SU-DHL-6 (cell line): Measurements from ENCODE around the gene STARD10.

ENCODE experiments used
- H2AFZ ChIP-seq: fragments of 200-600 bp; sonication (generic); 2 replicates; pipeline ENCODE4 v1.6.1; 2014; ENCODE audit warnings: low read depth, mild to moderate bottlenecking, moderate library complexity, mixed read lengths, antibody characterized with exemption, low read length; ENCODE audit not compliant: severe bottlenecking
- H3F3A ChIP-seq: fragments of 200-600 bp; shearing (Covaris generic); 2 replicates; pipeline ENCODE4 v1.6.0; 2016; ENCODE audit warnings: antibody characterized with exemption, mild to moderate bottlenecking; ENCODE audit not compliant: insufficient read depth
- H3K27ac ChIP-seq: fragments of 200-600 bp; sonication (generic); 2 replicates; pipeline ENCODE4 v1.5.1; 2016; ENCODE audit warnings: low read depth, mild to moderate bottlenecking, low read length, moderate library complexity, mixed read lengths
- H3K27me3 ChIP-seq: fragments of 200-600 bp; sonication (generic), shearing (Covaris generic); 2 replicates; pipeline ENCODE4 v1.6.0; 2014; ENCODE audit warnings: mild to moderate bottlenecking, low read length
- H3K36me3 ChIP-seq: fragments of 200-600 bp; sonication (generic); 2 replicates; pipeline ENCODE4 v1.6.1; 2014; ENCODE audit warnings: mild to moderate bottlenecking, low read length, mixed read lengths
- H3K4me2 ChIP-seq: fragments of 300-600, 200-600 bp; shearing (Covaris generic), sonication (generic); 2 replicates; pipeline ENCODE4 v1.6.0; 2014; ENCODE audit warnings: low read length, low read depth, mild to moderate bottlenecking; ENCODE audit not compliant: poor library complexity, severe bottlenecking
- H3K4me3 ChIP-seq: fragments of 200-600 bp; sonication (generic); 2 replicates; pipeline ENCODE4 v1.5.1; 2014; ENCODE audit warnings: antibody characterized with exemption, low read length, mild to moderate bottlenecking, mixed read lengths; ENCODE audit not compliant: insufficient read depth, poor library complexity, severe bottlenecking
- H3K79me2 ChIP-seq: fragments of 200-600 bp; sonication (generic); 2 replicates; pipeline ENCODE4 v1.6.1; 2014; ENCODE audit warnings: mild to moderate bottlenecking, low read length, moderate library complexity; ENCODE audit not compliant: insufficient read depth
- H3K9ac ChIP-seq: fragments of 200-600 bp; sonication (generic); 2 replicates; pipeline ENCODE4 v1.7.0; 2014; ENCODE audit warnings: mild to moderate bottlenecking, low read length
- H3K9me2 ChIP-seq: fragments of 200-600 bp; sonication (generic); replicated peaks from 2 replicates; pipeline ENCODE4 v1.6.1; 2014; ENCODE audit warnings: low read length; ENCODE audit not compliant: insufficient read depth
- H3K9me3 ChIP-seq: fragments of 200-600 bp; sonication (generic); 2 replicates; pipeline ENCODE4 v1.6.1; 2014; ENCODE audit warnings: low read length, mixed read lengths; ENCODE audit not compliant: insufficient read depth
- H4K20me1 ChIP-seq: fragments of 200-600 bp; sonication (generic); 2 replicates; pipeline ENCODE4 v1.6.1; 2014; ENCODE audit warnings: low read depth, mild to moderate bottlenecking, antibody characterized with exemption, low read length, moderate library complexity, mixed read lengths
- CTCF ChIP-seq: fragments of 200-600 bp; sonication (generic); IDR thresholded peaks from one replicate; pipeline ENCODE4 v1.5.1; 2017; ENCODE audit warnings: antibody characterized with exemption, mild to moderate bottlenecking, low read length, moderate library complexity; ENCODE audit not compliant: insufficient read depth, poor library complexity, severe bottlenecking
- EZH2phosphoT487 ChIP-seq: fragments of 200-600 bp; sonication (generic), shearing (Covaris generic); conservative IDR thresholded peaks from 2 replicates; pipeline ENCODE4 v1.6.1; 2018; ENCODE audit warnings: mild to moderate bottlenecking, antibody characterized with exemption, low read length, moderate library complexity, mixed read lengths

Gene STARD10

GRCh38 chr11:72720784-72721183 lies 73.1 kb downstream of the STARD10 start:
- no peaks in the 10 kb centered on the region for H3F3A ChIP-seq
- peak overlapping the region; percentile 78 for H3K9ac ChIP-seq
- peaks cover 49% of the 10 kb centered on the region for H3K79me2 ChIP-seq
- peak overlapping the region; percentile 80 for H3K4me2 ChIP-seq
- H2AFZ ChIP-seq, result no peak overlapping the region
- H4K20me1 ChIP-seq, result no peaks in the 10 kb centered on the region
- H3K27me3 ChIP-seq, result no peaks in the 10 kb centered on the region
- H3K27ac ChIP-seq, result 0 out of 2 replicates have a peak overlapping the region, but pooled peaks have one; percentile 69
- H3K4me3 ChIP-seq, result peak overlapping the region; percentile 67
- H3K9me2 ChIP-seq, result no peaks in the 10 kb centered on the region
- H3K36me3 ChIP-seq, result no peaks in the 10 kb centered on the region
- TF ChIP-seq CTCF, result no peak
- TF ChIP-seq EZH2phosphoT487, result no peak
- no peaks in the 10 kb centered on the region for H3K9me3 ChIP-seq

- Histone ChIP-seq H3K27ac (no peak overlapping the region), H3K4me3 (no peak overlapping the region)
Measured at GRCh38 chr11:72720047-72720446, 73.8 kb downstream of the STARD10 start.

GRCh38 chr11:72719551-72719950 lies 74.3 kb downstream of the STARD10 start:
- Histone ChIP-seq H3K4me2 (peak overlapping the region; percentile 80), H3K79me2 (peaks cover 54% of the 10 kb centered on the region), H3K4me3 (no peak overlapping the region), H3K9me3 (no peaks in the 10 kb centered on the region), H3K9ac (peak overlapping the region; percentile 78; the same call in 1 of the 2 replicates), H4K20me1 (no peaks in the 10 kb centered on the region), H3K9me2 (no peaks in the 10 kb centered on the region), H3F3A (no peaks in the 10 kb centered on the region), H3K27me3 (no peaks in the 10 kb centered on the region), H3K36me3 (no peaks in the 10 kb centered on the region), H3K27ac (no peak overlapping the region), H2AFZ (no peak overlapping the region)
- no peak for TF ChIP-seq CTCF
- no peak for TF ChIP-seq EZH2phosphoT487

More at GRCh38 chr11:72720047-72720446, 73.8 kb downstream of the STARD10 start:
- Histone ChIP-seq H3K9me3 (no peaks in the 10 kb centered on the region), H3K4me2 (peak overlapping the region; percentile 80), H2AFZ (no peak overlapping the region), H3K9me2 (no peaks in the 10 kb centered on the region), H4K20me1 (no peaks in the 10 kb centered on the region), H3K9ac (peak overlapping the region; percentile 78; the same call in 1 of the 2 replicates), H3K36me3 (no peaks in the 10 kb centered on the region), H3F3A (no peaks in the 10 kb centered on the region), H3K27me3 (no peaks in the 10 kb centered on the region), H3K79me2 (peaks cover 51% of the 10 kb centered on the region)
- TF ChIP-seq CTCF, result no peak
- no peak for TF ChIP-seq EZH2phosphoT487
